Muscle layer of duodenum (tissue), 2 donors: Measurements from ENCODE around the gene ACER3.

Experiments
- H3K27ac ChIP-seq: one replicate; pipeline ENCODE4 v1.7.0; 2013; ENCODE audit warnings: mild to moderate bottlenecking, low read length
- H3K27me3 ChIP-seq: one replicate; pipeline ENCODE4 v1.7.0; 2013; ENCODE audit warnings: low read depth, mild to moderate bottlenecking, control low read depth, low read length
- H3K36me3 ChIP-seq, 2 donors: one replicate each; pipeline ENCODE4 v1.7.0; 2013; ENCODE audit warnings: low read length in 2 of 2, control low read depth in 1 of 2, mild to moderate bottlenecking in 1 of 2; ENCODE audit not compliant: insufficient read depth in 2 of 2, control insufficient read depth in 1 of 2
- H3K4me1 ChIP-seq, 2 donors: one replicate each; pipeline ENCODE4 v1.7.0; 2013; ENCODE audit warnings: low read length in 2 of 2, mild to moderate bottlenecking in 2 of 2, control low read depth in 1 of 2, moderate library complexity in 1 of 2; ENCODE audit not compliant: insufficient read depth in 2 of 2, control insufficient read depth in 1 of 2
- H3K4me3 ChIP-seq, 2 donors: one replicate each; pipeline ENCODE4 v1.7.0; 2013; ENCODE audit warnings: low read length in 2 of 2, low read depth in 1 of 2, mild to moderate bottlenecking in 1 of 2
- H3K9me3 ChIP-seq, 2 donors: one replicate each; pipeline ENCODE4 v1.7.0; 2013; ENCODE audit warnings: low read length in 2 of 2, control low read depth in 1 of 2, mild to moderate bottlenecking in 1 of 2; ENCODE audit not compliant: control insufficient read depth in 1 of 2
- donor health status: healthy.

The ACER3 gene

GRCh38 chr11:76837696-76838677 lies 22.7 kb upstream of the ACER3 start:
- Histone ChIP-seq H3K9me3 (no peaks in the 10 kb centered on the region), H3K36me3 (no peaks in the 10 kb centered on the region), H3K27me3 (no peaks in the 10 kb centered on the region), H3K4me1 (peaks cover 3 to 16% of the 10 kb centered on the region in 2 donors), H3K27ac (no peak overlapping the region), H3K4me3 (no peak overlapping the region)

GRCh38 chr11:76838678-76839068 lies 22.0 kb upstream of the ACER3 start:
- Histone ChIP-seq H3K36me3 (no peaks in the 10 kb centered on the region), H3K9me3 (no peaks in the 10 kb centered on the region), H3K27ac (no peak overlapping the region), H3K4me3 (no peak overlapping the region), H3K4me1 (peaks cover 3 to 14% of the 10 kb centered on the region in 2 donors), H3K27me3 (no peaks in the 10 kb centered on the region)

- no peaks in the 10 kb centered on the region for H3K27me3 ChIP-seq
- peaks cover 3 to 9% of the 10 kb centered on the region in 2 donors for H3K4me1 ChIP-seq
- H3K4me3 ChIP-seq: no peak overlapping the region
- H3K9me3 ChIP-seq: no peaks in the 10 kb centered on the region
- H3K36me3 ChIP-seq: no peaks in the 10 kb centered on the region
- no peak overlapping the region for H3K27ac ChIP-seq
These were observed 21.4 kb upstream of the ACER3 start for GRCh38 chr11:76839311-76839710.

- Histone ChIP-seq H3K36me3 (no peaks in the 10 kb centered on the region), H3K4me1 (no peaks in the 10 kb centered on the region), H3K27ac (no peak overlapping the region), H3K9me3 (no peaks in the 10 kb centered on the region), H3K27me3 (no peaks in the 10 kb centered on the region), H3K4me3 (no peak overlapping the region)
These were observed 18.7 kb upstream of the ACER3 start for GRCh38 chr11:76841923-76842452.

GRCh38 chr11:76843907-76844306 lies 16.8 kb upstream of the ACER3 start:
- Histone ChIP-seq H3K27ac (no peak overlapping the region), H3K4me3 (no peak overlapping the region), H3K36me3 (no peaks in the 10 kb centered on the region), H3K9me3 (no peaks in the 10 kb centered on the region), H3K4me1 (no peaks in the 10 kb centered on the region), H3K27me3 (no peaks in the 10 kb centered on the region)

GRCh38 chr11:76844511-76844910 lies 16.2 kb upstream of the ACER3 start:
- Histone ChIP-seq H3K4me1 (no peaks in the 10 kb centered on the region), H3K27ac (no peak overlapping the region), H3K9me3 (no peaks in the 10 kb centered on the region), H3K36me3 (no peaks in the 10 kb centered on the region), H3K27me3 (no peaks in the 10 kb centered on the region), H3K4me3 (no peak overlapping the region)

GRCh38 chr11:76845069-76845468 lies 15.6 kb upstream of the ACER3 start:
- Histone ChIP-seq H3K36me3 (no peaks in the 10 kb centered on the region), H3K9me3 (no peaks in the 10 kb centered on the region), H3K27ac (no peak overlapping the region), H3K4me3 (no peak overlapping the region), H3K27me3 (no peaks in the 10 kb centered on the region), H3K4me1 (no peaks in the 10 kb centered on the region)

- H3K4me1 ChIP-seq: no peaks in the 10 kb centered on the region
- no peak overlapping the region for H3K4me3 ChIP-seq
- H3K36me3 ChIP-seq: no peaks in the 10 kb centered on the region
- H3K27ac ChIP-seq: no peak overlapping the region
- no peaks in the 10 kb centered on the region for H3K27me3 ChIP-seq
- H3K9me3 ChIP-seq: no peaks in the 10 kb centered on the region
These were observed 14.3 kb upstream of the ACER3 start for GRCh38 chr11:76846441-76846840.

GRCh38 chr11:76849376-76849775 lies 11.3 kb upstream of the ACER3 start:
- H3K4me3 ChIP-seq: no peak overlapping the region
- no peaks in the 10 kb centered on the region for H3K36me3 ChIP-seq
- no peaks in the 10 kb centered on the region for H3K27me3 ChIP-seq
- H3K27ac ChIP-seq: no peak overlapping the region
- no peaks in the 10 kb centered on the region for H3K9me3 ChIP-seq
- no peaks in the 10 kb centered on the region for H3K4me1 ChIP-seq

- H3K27me3 ChIP-seq: no peaks in the 10 kb centered on the region
- H3K4me3 ChIP-seq: no peak overlapping the region
- H3K27ac ChIP-seq: no peak overlapping the region
- no peaks in the 10 kb centered on the region for H3K36me3 ChIP-seq
- H3K4me1 ChIP-seq: no peaks in the 10 kb centered on the region
- H3K9me3 ChIP-seq: no peaks in the 10 kb centered on the region
These were observed 10.6 kb upstream of the ACER3 start for GRCh38 chr11:76850130-76850529.

GRCh38 chr11:76850815-76851214 lies 9.9 kb upstream of the ACER3 start:
- H3K4me1 ChIP-seq: no peaks in the 10 kb centered on the region
- H3K27me3 ChIP-seq: no peaks in the 10 kb centered on the region
- H3K4me3 ChIP-seq: no peak overlapping the region
- H3K9me3 ChIP-seq: no peaks in the 10 kb centered on the region
- no peak overlapping the region for H3K27ac ChIP-seq
- H3K36me3 ChIP-seq: no peaks in the 10 kb centered on the region
